HEK293T (cell line): ENCODE results near the gene ZBTB20.

Experiments
- ARNT ChIP-seq: fragments of 450-650 bp; IDR thresholded peaks from 2 replicates; pipeline ENCODE4 v1.6.1; 2017; ENCODE audit warnings: mild to moderate bottlenecking
- CTBP1 ChIP-seq: fragments of 450-650 bp; IDR thresholded peaks from 2 replicates; pipeline ENCODE4 v1.6.1; 2016; ENCODE audit warnings: borderline replicate concordance
- ELF4 ChIP-seq: fragments of 450-650 bp; IDR thresholded peaks from 2 replicates; pipeline ENCODE4 v1.6.1; 2017; ENCODE audit warnings: antibody characterized with exemption
- FOXM1 ChIP-seq: fragments of 450-650 bp; IDR thresholded peaks from 2 replicates; pipeline ENCODE4 v1.6.1; 2017; ENCODE audit warnings: mild to moderate bottlenecking, borderline replicate concordance
- L3MBTL2 ChIP-seq: fragments of 450-650 bp; conservative IDR thresholded peaks from 2 replicates; pipeline ENCODE4 v1.6.1; 2016; ENCODE audit warnings: mild to moderate bottlenecking
- LEF1 ChIP-seq: fragments of 450-650 bp; IDR thresholded peaks from 2 replicates; pipeline ENCODE4 v1.6.1; 2017; ENCODE audit warnings: mild to moderate bottlenecking, borderline replicate concordance
- SP1 ChIP-seq: fragments of 450-650 bp; IDR thresholded peaks from 2 replicates; pipeline ENCODE4 v1.6.1; 2017
- SUZ12 ChIP-seq: fragments of 450-650 bp; IDR thresholded peaks from 2 replicates; pipeline ENCODE4 v1.6.1; 2016; ENCODE audit warnings: mild to moderate bottlenecking
- TARDBP ChIP-seq: fragments of 450-650 bp; IDR thresholded peaks from 2 replicates; pipeline ENCODE4 v1.6.1; 2016
- ZNF384 ChIP-seq: fragments of 450-650 bp; IDR thresholded peaks from 2 replicates; pipeline ENCODE4 v1.6.1; 2016
- TF ChIP-seq, protein P1 (sequence below): fragments of 450-650 bp; IDR thresholded peaks from 2 replicates; pipeline ENCODE4 v1.6.1; 2016

DNA sequence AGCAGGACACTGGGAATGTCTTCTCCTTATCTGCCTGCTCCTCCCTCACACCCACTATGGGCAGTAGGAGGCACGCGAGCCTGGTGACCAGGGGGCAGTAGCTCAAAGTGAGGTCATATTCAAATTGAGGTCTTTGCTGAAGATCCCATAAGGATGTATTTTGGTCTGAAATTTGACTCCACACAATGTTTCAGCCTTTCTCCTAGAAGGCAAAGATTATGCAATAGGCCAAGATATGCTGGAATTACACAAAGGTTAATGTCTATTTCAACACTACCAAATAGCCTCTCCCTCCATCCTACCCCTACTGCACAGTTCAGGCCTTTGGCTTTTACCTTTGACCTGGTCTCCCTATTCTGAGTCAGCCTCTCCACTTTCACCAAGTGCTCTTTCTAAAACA lies 650.2 kb downstream of the ZBTB20 start:
- no peak for TF ChIP-seq L3MBTL2
- TF ChIP-seq SP1: no peak
- TF ChIP-seq, protein P1, sequence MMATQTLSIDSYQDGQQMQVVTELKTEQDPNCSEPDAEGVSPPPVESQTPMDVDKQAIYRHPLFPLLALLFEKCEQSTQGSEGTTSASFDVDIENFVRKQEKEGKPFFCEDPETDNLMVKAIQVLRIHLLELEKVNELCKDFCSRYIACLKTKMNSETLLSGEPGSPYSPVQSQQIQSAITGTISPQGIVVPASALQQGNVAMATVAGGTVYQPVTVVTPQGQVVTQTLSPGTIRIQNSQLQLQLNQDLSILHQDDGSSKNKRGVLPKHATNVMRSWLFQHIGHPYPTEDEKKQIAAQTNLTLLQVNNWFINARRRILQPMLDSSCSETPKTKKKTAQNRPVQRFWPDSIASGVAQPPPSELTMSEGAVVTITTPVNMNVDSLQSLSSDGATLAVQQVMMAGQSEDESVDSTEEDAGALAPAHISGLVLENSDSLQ: no peak
- TF ChIP-seq FOXM1: no peak
- TF ChIP-seq ZNF384: no peak
- TF ChIP-seq SUZ12: no peak
- no peak for TF ChIP-seq CTBP1
- TF ChIP-seq ELF4: no peak
- no peak for TF ChIP-seq TARDBP
- no peak for TF ChIP-seq ARNT
- TF ChIP-seq LEF1: no peak
